ENCODE measurements around the gene KRABD2.

KRABD2 gene

GRCh38 chr17:8417806-8418205 is 41.3 kb upstream of the KRABD2 start:
- no peak for TF ChIP-seq USF1 (IDR thresholded peaks at IDR 0.05)
- TF ChIP-seq CEBPB (IDR thresholded peaks at IDR 0.05) = no peak
- no peak for TF ChIP-seq EGR1 (IDR thresholded peaks at IDR 0.05)
- TF ChIP-seq CREB1 (IDR thresholded peaks at IDR 0.05; ENCODE audit: low read depth) = no peak

DNA sequence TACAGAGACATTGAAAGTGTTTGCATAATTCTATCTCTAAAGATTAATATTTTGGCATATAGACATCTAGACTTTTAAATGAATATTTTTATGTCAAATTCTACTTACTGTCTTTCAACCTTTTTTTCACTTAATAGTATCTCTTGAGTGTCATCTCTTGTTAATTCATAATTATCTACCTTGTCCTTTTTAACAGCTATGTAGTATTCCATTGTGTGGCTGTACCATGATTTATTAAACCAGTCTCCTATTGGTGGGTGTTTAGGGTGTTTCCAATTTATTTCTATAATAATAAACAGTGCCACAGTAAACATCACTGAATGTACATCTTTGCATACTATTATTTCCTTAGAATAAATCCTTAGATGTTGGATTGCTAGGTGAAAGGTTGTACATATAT is 37.4 kb upstream of the KRABD2 start:
- TF ChIP-seq CREB1 (IDR thresholded peaks at IDR 0.05; ENCODE audit: low read depth) (no peak), USF1 (IDR thresholded peaks at IDR 0.05) (no peak)

- TF ChIP-seq YY1 (IDR thresholded peaks at IDR 0.05; ENCODE audit: low read depth) (no peak), ZBTB7A (IDR thresholded peaks at IDR 0.05; ENCODE audit: low read depth) (no peak), FOXM1 (IDR thresholded peaks at IDR 0.05; ENCODE audit: borderline replicate concordance, low read depth) (no peak), RAD21 (IDR thresholded peaks at IDR 0.05; ENCODE audit: low read depth) (no peak), NFIC (IDR thresholded peaks at IDR 0.05) (no peak), TAF1 (IDR thresholded peaks at IDR 0.05; ENCODE audit: low read depth) (no peak), TCF12 (IDR thresholded peaks at IDR 0.05; ENCODE audit: low read depth) (no peak)
These were observed 36.8 kb upstream of the KRABD2 start for GRCh38 chr17:8413328-8413727.

- TF ChIP-seq EP300 (IDR thresholded peaks at IDR 0.05; ENCODE audit: borderline replicate concordance) (no peak), CEBPB (IDR thresholded peaks at IDR 0.05) (no peak), TAF1 (IDR thresholded peaks at IDR 0.05; ENCODE audit: low read depth) (no peak), YY1 (IDR thresholded peaks at IDR 0.05; ENCODE audit: low read depth) (no peak), TCF12 (IDR thresholded peaks at IDR 0.05; ENCODE audit: low read depth) (no peak), MAX (IDR thresholded peaks at IDR 0.05) (no peak), USF1 (IDR thresholded peaks at IDR 0.05) (no peak)
- TF ChIP-seq, protein P1, sequence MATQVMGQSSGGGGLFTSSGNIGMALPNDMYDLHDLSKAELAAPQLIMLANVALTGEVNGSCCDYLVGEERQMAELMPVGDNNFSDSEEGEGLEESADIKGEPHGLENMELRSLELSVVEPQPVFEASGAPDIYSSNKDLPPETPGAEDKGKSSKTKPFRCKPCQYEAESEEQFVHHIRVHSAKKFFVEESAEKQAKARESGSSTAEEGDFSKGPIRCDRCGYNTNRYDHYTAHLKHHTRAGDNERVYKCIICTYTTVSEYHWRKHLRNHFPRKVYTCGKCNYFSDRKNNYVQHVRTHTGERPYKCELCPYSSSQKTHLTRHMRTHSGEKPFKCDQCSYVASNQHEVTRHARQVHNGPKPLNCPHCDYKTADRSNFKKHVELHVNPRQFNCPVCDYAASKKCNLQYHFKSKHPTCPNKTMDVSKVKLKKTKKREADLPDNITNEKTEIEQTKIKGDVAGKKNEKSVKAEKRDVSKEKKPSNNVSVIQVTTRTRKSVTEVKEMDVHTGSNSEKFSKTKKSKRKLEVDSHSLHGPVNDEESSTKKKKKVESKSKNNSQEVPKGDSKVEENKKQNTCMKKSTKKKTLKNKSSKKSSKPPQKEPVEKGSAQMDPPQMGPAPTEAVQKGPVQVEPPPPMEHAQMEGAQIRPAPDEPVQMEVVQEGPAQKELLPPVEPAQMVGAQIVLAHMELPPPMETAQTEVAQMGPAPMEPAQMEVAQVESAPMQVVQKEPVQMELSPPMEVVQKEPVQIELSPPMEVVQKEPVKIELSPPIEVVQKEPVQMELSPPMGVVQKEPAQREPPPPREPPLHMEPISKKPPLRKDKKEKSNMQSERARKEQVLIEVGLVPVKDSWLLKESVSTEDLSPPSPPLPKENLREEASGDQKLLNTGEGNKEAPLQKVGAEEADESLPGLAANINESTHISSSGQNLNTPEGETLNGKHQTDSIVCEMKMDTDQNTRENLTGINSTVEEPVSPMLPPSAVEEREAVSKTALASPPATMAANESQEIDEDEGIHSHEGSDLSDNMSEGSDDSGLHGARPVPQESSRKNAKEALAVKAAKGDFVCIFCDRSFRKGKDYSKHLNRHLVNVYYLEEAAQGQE (IDR thresholded peaks at IDR 0.05; ENCODE audit: low read depth) = no peak
These were observed 35.6 kb upstream of the KRABD2 start for GRCh38 chr17:8412089-8412488.

DNA sequence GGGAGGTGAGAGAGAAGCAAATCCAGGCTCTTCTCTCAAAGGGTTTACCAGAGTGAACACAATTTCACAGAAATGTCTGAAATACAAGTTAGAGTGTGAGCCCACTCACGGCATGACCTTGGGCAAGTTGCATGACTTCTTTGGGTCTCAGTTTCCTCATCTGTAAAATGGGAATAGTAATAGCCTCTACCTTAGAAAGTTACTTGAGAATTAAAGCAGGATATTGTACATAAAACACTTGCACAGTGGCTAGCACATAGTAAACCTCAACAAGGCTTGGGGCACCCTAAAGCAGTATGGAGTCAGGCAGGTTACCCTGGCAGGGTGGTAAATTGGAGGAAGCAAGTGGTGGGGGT is 34.4 kb upstream of the KRABD2 start:
- TF ChIP-seq YY1 (IDR thresholded peaks at IDR 0.05; ENCODE audit: low read depth) (no peak), TAF1 (IDR thresholded peaks at IDR 0.05; ENCODE audit: low read depth) (no peak)

DNA sequence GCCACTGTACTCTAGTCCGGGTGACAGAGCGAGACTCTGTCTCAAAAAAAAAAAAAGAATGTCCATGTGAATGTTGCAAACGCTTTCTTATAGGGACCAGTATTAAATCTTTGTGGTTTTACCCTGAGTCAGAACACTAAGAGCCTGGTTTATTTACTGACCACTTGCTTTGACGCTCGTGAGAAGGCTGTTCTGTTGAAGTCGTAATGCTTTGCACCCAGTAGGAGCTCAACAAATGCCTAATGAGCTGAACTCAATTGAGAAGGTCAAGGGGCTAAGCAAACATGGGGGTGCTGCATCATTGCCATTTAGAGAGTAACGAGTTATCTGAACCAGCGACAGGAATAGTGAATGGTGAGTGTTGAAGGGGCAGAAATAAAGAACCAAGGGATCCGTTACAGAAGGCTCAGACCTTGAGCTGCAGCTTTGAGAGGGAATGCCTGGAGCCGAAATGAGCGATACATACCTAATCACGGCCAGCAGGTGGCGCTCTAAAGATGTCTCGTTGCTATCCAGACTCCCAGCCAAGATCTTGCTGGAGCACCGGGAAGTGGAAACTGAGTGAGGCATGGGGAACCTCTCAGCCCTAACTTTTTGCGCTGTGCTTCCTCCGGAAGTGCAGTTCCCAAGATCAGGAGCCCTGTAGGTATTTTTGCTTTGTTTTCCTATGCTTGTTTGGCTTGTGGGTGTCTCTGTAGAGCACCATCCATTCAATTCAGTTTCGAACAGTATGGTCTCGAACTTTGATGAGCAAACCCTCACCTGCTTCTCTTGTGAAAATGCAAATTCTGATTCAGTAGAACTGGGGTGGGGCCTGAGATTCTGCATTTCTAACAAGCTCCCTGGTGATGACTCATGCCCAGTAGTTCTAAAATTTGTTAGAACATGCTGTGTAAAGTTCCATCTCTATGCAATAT is 33.7 kb upstream of the KRABD2 start:
- no peak for TF ChIP-seq TAF1 (IDR thresholded peaks at IDR 0.05; ENCODE audit: low read depth)
- TF ChIP-seq RAD21 (IDR thresholded peaks at IDR 0.05; ENCODE audit: low read depth) = peak; percentile 81
- TF ChIP-seq, protein P1 (IDR thresholded peaks at IDR 0.05; ENCODE audit: low read depth) = no peak
- no peak for TF ChIP-seq TCF12 (IDR thresholded peaks at IDR 0.05; ENCODE audit: low read depth)
- TF ChIP-seq ZBTB7A (IDR thresholded peaks at IDR 0.05; ENCODE audit: low read depth) = no peak
- peak; percentile 8; the same call in 1 of the 2 replicates for TF ChIP-seq TEAD4 (IDR thresholded peaks at IDR 0.05)
- no peak for TF ChIP-seq YY1 (IDR thresholded peaks at IDR 0.05; ENCODE audit: low read depth)

DNA sequence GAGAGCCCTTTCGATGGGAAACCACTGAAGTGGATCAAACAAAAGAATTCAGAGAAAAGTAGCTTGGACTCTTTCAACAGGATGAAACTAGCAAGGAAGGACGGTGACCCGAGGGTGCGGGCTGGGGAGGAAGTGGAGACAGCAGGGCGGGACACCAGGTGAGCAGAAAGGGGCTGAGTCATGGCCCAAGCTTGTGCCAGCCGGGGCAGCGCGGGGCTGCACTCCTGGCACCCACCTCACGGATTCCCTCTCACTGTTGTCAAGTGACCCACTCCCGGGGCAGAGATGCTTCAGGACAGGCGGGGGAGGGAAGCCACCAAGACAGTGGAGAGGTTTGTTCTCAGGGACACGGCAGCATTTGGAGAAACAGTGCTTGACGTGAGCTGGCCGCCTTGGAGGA is 31.9 kb upstream of the KRABD2 start:
- no peak for TF ChIP-seq EGR1 (IDR thresholded peaks at IDR 0.05)
- no peak for TF ChIP-seq TEAD4 (IDR thresholded peaks at IDR 0.05)
- no peak for TF ChIP-seq FOXM1 (IDR thresholded peaks at IDR 0.05; ENCODE audit: borderline replicate concordance, low read depth)
- TF ChIP-seq TAF1 (IDR thresholded peaks at IDR 0.05; ENCODE audit: low read depth) = no peak
- TF ChIP-seq TCF12 (IDR thresholded peaks at IDR 0.05; ENCODE audit: low read depth) = 0 out of 2 replicates have a peak, but pooled peaks have one; percentile 16
- 0 out of 2 replicates have a peak, but pooled peaks have one; percentile 30 for TF ChIP-seq MAX (IDR thresholded peaks at IDR 0.05)
- TF ChIP-seq YY1 (IDR thresholded peaks at IDR 0.05; ENCODE audit: low read depth) = no peak

Measured in Ishikawa (cell line).